Measurements from ENCODE around the gene UNK.
"Not testable (repeated sequence)": the region's sequence is repeated elsewhere in the genome, so short reads cannot be mapped to it uniquely, and the experiment has no call there.

UNK gene

DNA sequence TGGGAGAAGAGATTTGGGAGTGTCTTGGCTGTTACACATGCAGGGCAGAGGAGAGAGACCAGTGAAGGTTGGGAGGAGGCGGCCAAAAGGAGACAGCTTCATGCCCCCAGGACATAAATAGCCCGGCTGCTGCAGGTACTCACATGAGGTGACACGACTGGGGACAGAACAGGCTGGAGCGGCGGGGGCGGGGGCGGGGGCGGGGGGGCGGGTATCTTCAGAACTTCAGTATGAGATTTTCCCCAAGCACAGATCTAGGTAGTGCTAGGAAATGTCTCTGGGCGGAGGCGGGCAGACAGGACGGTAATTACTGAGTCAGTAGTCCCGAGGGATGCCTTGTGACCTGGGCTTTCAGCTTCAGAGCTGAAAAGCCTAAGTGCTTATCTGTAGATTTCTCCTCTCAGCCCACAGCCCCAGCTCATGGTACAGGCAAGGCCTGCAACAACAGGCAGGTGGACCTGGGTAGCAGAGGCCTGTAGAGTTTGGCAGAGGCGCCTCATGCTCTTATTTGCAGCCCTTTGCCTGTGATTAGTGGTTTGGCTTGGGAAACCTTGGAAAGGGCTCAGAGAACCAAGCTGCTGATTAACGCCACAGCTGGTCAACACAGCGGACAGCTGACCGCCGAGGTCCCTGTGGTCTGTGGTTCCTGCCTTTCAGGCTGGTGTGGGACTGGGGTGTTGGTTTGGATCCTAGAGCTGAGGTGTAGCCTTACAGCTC, 24.5 kb downstream of the UNK start:
- no peak for DNase-seq

- DNase-seq = no peak
Measured at GRCh38 chr17:75809631-75810111, 25.1 kb downstream of the UNK start.

- DNase-seq = no peak
Measured at GRCh38 chr17:75810216-75810615, 25.6 kb downstream of the UNK start.

DNA sequence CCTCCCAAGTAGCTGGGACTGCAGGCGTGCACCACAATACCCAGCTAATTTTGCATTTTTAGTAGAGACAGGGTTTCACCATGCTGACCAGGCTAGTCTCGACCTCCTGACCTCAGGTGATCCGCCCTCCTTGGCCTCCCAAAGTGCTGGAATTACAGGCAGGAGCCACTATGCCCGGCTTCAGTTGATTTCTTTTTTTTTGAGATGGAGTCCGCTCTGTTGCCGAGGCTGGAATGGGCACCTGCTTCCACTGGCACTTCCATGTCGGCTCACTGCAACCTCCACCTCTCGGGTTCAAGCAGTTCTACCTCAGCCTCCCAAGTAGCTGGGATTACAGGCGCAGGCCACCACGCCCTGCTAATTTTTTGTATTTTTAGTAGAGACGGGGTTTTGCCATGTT, 26.1 kb downstream of the UNK start:
- DNase-seq = not testable (repeated sequence)

DNA sequence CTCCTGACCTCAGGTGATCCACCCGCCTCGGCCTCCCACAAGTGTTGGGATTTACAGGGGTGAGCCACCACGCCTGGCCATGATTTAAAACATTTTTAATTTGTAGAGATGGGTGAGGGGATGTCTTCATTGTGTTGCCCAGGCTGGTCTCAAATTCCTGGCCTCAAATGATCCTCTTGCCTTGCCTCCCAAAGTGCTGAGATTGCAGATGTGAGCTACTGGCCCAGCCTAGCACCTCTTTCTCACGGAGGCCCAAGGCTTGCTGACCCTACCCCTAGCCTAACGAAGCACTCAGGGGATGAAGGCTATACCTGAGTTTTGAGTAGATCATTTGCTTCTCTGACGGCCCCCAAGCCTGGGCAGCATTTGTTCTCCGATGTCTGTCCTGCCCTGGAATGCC, 26.6 kb downstream of the UNK start:
- DNase-seq = no peak

DNA sequence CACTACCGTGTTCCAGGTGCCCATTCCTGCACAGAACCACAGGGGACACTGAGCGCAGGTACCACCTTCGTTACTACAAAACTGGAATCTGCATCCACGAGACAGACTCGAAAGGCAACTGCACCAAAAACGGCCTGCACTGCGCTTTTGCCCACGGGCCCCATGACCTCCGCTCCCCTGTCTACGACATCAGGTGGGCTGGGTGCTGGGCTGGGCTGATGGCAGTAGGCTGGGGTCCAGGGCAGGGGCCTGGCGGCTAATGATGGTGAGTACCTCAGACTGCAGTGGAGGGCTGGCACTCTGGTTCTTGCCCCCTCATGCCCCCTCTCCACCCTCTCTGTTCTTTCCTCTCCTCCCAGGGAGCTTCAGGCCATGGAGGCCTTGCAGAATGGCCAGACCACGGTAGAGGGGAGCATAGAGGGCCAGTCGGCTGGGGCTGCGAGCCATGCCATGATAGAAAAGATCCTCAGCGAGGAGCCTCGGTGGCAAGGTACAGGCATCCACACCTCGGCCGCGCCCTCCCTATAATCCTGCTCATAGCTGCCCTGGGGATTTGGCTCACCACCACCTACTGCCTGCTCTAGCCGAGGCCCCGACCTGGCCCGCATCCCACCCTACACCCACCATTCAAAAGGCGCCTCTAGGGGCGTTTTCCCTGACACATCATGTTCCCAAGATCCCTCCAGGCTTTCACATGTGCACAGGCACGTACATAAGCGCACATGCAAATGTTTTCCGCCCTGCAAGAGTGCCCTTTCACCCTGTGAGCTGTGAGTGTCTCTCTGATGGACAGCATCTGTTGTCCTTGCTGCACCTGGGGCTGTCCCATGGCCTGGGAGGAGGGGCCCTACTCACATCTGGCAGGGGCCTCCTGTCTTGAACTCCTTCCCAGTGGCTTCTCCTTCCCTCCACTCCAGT, 27.7 kb downstream of the UNK start:
- no peak for DNase-seq

GRCh38 chr17:75813081-75814020, 28.7 kb downstream of the UNK start:
- no peak for DNase-seq

DNA sequence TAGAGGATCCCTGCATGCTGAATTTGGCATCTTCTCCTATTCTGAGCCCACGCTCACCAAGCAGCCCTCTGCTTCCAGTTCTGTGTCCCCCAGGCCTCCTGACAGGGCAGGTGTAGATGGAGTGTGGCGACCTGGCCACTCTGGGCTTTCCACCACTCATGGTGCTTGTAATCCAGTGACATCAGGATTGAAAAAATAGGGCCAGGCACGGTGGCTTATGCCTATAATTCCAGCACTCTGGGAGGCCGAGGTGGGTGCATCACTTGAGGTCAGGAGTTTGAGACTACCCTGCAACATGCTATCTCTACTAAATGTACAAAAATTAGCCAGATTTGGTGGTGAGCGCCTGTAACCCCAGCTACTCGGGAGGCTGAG, 29.4 kb downstream of the UNK start:
- DNase-seq = no peak

GRCh38 chr17:75814900-75815373, 30.3 kb downstream of the UNK start:
- no peak for DNase-seq

DNA sequence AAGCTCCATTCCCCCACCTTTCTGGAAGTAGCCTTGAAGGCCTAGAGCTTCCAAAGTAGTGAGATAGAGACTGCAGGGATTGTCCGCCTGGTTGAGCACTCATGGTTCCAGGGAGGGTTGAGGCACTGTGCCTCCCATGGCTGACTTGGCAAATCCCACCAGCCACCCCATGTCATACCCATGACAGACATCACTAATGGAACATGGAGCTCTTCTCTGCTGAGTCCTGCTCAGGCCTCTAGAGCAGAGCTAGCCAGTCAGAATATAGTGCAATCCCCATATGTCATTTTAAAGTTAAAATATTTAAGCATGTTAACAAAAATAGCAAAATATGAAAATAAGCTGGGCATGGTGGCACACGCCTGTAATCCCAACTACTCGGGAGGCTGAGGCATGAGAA, 30.8 kb downstream of the UNK start:
- no peak for DNase-seq

GRCh38 chr17:75816693-75817092, 32.1 kb downstream of the UNK start:
- no peak for DNase-seq

- DNase-seq = no peak
Measured at GRCh38 chr17:75817571-75817970, 33.0 kb downstream of the UNK start.

- DNase-seq = no peak
Measured at GRCh38 chr17:75818326-75818885, 33.8 kb downstream of the UNK start.

GRCh38 chr17:75819116-75819515, 34.5 kb downstream of the UNK start:
- DNase-seq = no peak

DNA sequence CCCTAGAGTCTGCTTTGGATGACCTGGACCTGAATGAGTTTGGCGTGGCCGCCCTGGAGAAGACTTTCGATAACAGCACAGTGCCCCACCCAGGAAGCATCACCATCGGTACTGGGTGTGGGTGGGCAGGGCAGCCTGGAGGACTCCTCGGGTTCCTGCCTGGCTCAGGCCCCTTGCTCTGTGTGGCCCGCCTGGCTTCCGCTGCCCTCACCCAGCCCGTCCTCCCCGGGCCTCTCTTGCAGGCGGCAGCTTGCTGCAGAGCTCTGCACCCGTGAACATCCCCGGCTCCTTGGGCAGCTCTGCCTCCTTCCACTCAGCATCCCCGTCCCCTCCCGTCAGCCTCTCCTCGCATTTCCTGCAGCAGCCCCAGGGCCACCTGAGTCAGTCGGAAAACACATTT, 35.1 kb downstream of the UNK start:
- no peak for DNase-seq

- DNase-seq = no peak
Measured at GRCh38 chr17:75820094-75821080, 35.8 kb downstream of the UNK start.

DNA sequence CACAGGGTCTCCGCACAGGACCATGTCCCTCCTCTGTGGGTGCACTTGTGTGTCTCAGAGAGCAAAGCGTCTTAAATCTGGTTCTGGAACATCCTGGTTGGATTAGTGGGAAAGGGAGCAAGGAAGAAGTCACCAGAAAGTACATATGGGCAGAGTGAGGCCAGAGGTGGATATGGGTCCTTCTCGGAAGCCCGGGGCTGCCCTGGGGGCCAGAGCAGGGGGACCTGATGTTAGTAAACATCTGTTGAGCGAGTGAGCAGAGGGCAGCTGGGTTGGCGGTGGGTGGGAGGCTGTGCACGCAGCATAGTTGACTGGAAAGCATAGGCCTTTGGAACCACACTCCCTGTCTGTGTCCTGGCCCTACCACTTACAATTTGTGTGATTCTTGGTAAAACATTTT, 36.9 kb downstream of the UNK start:
- no peak for DNase-seq

- peak; percentile 70 for DNase-seq
Measured at GRCh38 chr17:75822119-75822799, 37.7 kb downstream of the UNK start.

- no peak for DNase-seq
Measured at GRCh38 chr17:75822800-75823166, 38.2 kb downstream of the UNK start.

DNA sequence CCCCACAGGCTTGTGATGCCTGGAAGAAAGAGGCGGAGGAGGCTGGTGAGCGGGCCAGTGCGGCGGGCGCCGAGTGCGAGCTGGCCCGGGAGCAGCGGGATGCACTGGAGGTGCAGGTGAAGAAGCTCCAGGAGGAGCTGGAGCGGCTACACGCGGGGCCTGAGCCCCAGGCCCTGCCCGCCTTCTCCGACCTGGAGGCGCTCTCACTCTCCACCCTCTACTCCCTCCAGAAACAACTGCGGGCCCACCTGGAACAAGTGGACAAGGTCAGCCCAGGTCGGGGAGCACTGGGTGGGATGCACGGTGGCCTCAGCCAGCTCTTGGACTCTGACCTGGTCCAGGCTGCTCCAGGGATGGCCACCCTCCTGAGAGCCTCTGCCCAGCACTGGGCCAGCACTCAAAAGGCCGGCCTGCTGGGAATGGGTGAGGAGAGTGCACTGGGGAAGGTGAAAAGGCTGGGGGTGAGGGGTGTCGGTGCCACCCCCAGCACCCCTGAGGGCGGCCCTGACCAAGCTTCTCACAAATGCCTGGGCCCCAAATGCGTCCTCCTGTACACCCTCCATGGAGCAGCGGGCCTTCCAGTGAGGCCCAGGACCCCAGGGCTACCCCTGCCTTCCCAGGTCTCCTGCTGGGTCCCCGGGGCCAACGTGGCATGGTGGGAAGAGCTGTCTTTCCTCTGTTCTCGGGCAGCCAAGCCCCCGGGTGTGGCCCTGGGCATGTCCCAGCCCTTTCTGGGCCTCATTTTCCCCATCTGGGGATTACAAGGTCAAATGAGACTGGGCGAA, 38.8 kb downstream of the UNK start:
- no peak for DNase-seq
